Cardiac fibroblast (primary cell): ENCODE measurements around the gene RIPPLY3.
"Not testable (repeated sequence)": the region's sequence is repeated elsewhere in the genome, so short reads cannot be mapped to it uniquely, and the experiment has no call there.

ENCODE experiments used
- DNase-seq, 2 donors: peaks; one replicate each; pipeline versions ENCODE4 v3.0.0 to v3.0.0-alpha.2; 2010; ENCODE audit warnings: low read depth in 2 of 2
- H3K4me3 ChIP-seq, 2 donors: replicated peaks in 1 of 2; 1 replicate in 1 of 2; 2 replicates in 1 of 2; pipeline ENCODE4 v1.5.1; 2011; ENCODE audit warnings: low read depth in 2 of 2, low read length in 2 of 2, mild to moderate bottlenecking in 2 of 2, moderate library complexity in 1 of 2
- TF ChIP-seq, protein P1 (sequence below): IDR thresholded peaks from one replicate; pipeline ENCODE4 v1.5.1; 2011; ENCODE audit warnings: low read depth, mild to moderate bottlenecking, low read length, inconsistent platforms

RIPPLY3 gene

DNA sequence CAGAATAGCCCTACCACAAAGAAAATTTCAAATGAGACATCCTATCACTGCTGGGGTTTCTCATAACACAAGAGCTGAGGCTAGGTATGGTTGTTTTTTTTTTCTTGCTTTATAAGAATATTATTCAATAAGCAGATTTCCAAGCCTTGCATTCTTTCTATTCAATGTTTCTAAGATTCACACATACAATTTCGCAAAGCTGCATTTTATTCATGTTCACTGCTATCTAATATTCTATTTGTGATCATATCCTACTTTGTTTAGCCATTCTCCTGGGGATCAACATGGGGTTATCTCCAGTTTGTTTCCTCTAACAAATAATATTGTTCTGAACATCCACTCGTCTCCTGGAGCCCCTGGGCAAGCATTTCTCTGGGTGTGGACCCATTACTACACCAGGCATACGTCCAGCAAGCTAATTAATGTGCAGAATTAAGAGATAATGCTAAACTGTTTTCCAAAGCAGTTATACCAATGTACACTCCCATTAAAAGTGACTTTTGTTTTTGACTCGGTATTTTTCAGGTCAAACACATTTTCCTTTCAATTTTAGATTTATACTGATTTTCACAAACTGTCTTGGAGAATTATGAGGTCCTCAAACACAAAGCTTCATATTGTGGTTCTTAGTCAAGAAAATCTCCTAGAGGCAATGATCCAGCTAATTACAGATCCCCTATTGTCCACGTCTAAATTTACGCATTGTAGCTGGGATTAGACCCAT is 24.4 kb upstream of the RIPPLY3 start:
- H3K4me3 ChIP-seq = no peak overlapping the region
- TF ChIP-seq, protein P1, sequence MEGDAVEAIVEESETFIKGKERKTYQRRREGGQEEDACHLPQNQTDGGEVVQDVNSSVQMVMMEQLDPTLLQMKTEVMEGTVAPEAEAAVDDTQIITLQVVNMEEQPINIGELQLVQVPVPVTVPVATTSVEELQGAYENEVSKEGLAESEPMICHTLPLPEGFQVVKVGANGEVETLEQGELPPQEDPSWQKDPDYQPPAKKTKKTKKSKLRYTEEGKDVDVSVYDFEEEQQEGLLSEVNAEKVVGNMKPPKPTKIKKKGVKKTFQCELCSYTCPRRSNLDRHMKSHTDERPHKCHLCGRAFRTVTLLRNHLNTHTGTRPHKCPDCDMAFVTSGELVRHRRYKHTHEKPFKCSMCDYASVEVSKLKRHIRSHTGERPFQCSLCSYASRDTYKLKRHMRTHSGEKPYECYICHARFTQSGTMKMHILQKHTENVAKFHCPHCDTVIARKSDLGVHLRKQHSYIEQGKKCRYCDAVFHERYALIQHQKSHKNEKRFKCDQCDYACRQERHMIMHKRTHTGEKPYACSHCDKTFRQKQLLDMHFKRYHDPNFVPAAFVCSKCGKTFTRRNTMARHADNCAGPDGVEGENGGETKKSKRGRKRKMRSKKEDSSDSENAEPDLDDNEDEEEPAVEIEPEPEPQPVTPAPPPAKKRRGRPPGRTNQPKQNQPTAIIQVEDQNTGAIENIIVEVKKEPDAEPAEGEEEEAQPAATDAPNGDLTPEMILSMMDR = no peak
- no peak for DNase-seq

DNA sequence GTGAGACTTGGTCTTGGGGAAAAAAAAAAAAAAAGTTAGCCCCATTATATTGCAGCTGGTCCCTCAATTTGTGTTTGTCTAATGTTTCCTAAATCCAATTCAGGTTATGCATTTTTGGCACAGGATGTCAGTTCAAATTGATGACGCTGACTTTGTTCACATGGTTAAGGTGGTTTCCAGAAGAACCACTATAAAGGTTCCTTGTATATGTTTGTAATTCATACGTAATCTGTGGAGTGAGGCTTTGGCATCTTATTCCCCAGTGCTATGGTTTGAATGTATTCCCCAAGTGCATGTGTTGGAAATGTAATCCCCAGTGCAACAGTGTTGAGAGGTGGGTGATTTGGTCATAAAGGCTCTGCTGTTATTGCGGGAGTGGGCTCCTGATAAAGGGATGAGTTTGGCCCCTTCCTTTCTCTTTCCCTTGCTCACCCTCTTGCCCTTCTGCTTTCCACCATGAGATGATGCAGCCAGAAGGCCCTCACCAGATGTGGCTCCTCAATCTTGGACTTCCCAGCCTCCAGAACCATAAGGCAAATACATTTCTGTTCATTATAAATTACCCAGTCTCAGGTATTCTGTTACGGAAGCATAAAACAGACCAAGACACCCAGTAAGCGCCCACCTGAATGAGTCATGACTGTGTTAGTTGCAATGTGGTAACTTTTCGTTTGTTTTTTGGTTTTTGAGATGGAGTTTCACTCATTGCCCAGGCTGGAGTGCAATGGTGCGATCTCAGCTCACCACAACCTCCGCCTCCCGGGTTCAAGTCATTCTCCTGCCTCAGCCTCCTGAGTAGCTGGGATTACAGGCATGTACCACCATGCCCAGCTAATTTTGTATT is 20.5 kb upstream of the RIPPLY3 start:
- DNase-seq = no peak
- TF ChIP-seq, protein P1 = no peak
- H3K4me3 ChIP-seq = no peak overlapping the region

GRCh38 chr21:36987845-36988244 is 18.7 kb upstream of the RIPPLY3 start:
- TF ChIP-seq, protein P1 = no peak
- no peak for DNase-seq
- H3K4me3 ChIP-seq = no peak overlapping the region

DNA sequence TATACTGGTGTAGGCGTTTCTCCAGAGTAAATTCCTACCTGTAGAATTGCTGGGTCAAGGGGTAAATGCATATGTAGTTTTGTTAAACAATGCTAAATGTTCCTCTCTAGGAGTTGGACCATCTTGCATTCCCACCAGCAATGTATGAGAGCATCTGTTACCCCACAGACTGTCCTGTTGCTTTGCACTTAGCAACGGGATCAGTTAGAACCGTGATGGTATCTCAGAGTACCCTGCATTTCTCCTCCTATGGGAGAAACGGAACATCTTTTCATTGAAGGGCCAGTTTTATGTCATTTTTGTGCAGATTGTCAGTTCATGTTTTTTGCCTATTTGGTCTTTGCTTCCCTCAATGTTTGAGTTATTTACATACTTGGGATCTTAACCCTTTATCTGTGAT is 18.0 kb upstream of the RIPPLY3 start:
- TF ChIP-seq, protein P1 = no peak
- DNase-seq = no peak
- H3K4me3 ChIP-seq = no peak overlapping the region

GRCh38 chr21:36989199-36989698 is 17.3 kb upstream of the RIPPLY3 start:
- DNase-seq = not testable (repeated sequence)
- peak overlapping the region; percentile 49 to 61 for H3K4me3 ChIP-seq

GRCh38 chr21:36989699-36990507 is 16.6 kb upstream of the RIPPLY3 start:
- TF ChIP-seq, protein P1 = peak; percentile 31

More at GRCh38 chr21:36989699-36990507, 16.6 kb upstream of the RIPPLY3 start:
- H3K4me3 ChIP-seq = peak overlapping the region; percentile 49 to 61
- DNase-seq = peak; percentile 92 to 96
